Uterus (tissue), 2 donors: ENCODE results near the gene JAZF1.
"Not testable (repeated sequence)": the region's sequence is repeated elsewhere in the genome, so short reads cannot be mapped to it uniquely, and the experiment has no call there.

Experiments used
- POLR2A ChIP-seq, 2 donors: fragments of 450-650 bp; IDR thresholded peaks; one replicate each; pipeline ENCODE4 v1.6.1; 2016; ENCODE audit warnings: antibody characterized with exemption in 2 of 2, mild to moderate bottlenecking in 1 of 2, moderate library complexity in 1 of 2
- TF ChIP-seq, protein P1 (sequence below), 4 experiments: fragments of 200-600 bp in 2 of 4; fragments of 450-650 bp in 2 of 4; sonication (generic) in 2 of 4; IDR thresholded peaks; one replicate each; pipeline ENCODE4 v1.5.1; 2016 to 2019; ENCODE audit warnings: antibody characterized with exemption in 4 of 4, mild to moderate bottlenecking in 2 of 4, moderate library complexity in 1 of 4

DNA sequence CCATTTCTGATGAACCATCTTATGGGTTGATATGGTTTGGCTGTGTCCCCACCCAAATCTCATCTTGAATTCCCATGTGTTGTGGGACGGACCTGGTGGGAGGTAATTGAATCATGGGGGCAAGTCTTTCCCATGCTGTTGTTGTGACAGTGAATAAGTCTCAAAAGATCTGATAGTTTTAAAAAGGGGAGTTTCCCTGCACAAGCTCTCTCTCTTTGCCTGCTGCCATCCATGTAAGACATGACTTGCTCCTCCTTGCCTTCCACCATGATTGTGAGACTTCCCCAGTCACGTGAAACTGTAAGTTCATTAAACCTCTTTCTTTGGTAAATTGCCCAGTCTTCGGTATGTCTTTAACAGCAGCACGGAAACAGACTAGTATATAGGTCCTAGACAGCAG is 166.3 kb downstream of the JAZF1 start:
- TF ChIP-seq, protein P1, sequence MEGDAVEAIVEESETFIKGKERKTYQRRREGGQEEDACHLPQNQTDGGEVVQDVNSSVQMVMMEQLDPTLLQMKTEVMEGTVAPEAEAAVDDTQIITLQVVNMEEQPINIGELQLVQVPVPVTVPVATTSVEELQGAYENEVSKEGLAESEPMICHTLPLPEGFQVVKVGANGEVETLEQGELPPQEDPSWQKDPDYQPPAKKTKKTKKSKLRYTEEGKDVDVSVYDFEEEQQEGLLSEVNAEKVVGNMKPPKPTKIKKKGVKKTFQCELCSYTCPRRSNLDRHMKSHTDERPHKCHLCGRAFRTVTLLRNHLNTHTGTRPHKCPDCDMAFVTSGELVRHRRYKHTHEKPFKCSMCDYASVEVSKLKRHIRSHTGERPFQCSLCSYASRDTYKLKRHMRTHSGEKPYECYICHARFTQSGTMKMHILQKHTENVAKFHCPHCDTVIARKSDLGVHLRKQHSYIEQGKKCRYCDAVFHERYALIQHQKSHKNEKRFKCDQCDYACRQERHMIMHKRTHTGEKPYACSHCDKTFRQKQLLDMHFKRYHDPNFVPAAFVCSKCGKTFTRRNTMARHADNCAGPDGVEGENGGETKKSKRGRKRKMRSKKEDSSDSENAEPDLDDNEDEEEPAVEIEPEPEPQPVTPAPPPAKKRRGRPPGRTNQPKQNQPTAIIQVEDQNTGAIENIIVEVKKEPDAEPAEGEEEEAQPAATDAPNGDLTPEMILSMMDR (IDR thresholded peaks at IDR 0.05): not testable (repeated sequence)
- not testable (repeated sequence) for TF ChIP-seq POLR2A (IDR thresholded peaks at IDR 0.05)
